ENCODE measurements around the gene RBPMS2.
"Not testable (repeated sequence)": the region's sequence is repeated elsewhere in the genome, so short reads cannot be mapped to it uniquely, and the experiment has no call there.

Gene RBPMS2

GRCh38 chr15:64754663-64755426, 20.5 kb downstream of the RBPMS2 start:
- DNase-seq, result no peak

GRCh38 chr15:64753480-64754185, 21.8 kb downstream of the RBPMS2 start:
- no peak for DNase-seq

GRCh38 chr15:64751464-64751863, 23.9 kb downstream of the RBPMS2 start:
- DNase-seq, result no peak

- DNase-seq, result peak in 2 of 51 donors; percentile 8 to 28
These were observed 25.3 kb downstream of the RBPMS2 start for GRCh38 chr15:64749999-64750657.

- no peak for DNase-seq
These were observed 26.2 kb downstream of the RBPMS2 start for GRCh38 chr15:64749167-64749566.

GRCh38 chr15:64748251-64748650, 27.1 kb downstream of the RBPMS2 start:
- no peak for DNase-seq

- DNase-seq, result no peak
These were observed 27.8 kb downstream of the RBPMS2 start for GRCh38 chr15:64747578-64747977.

GRCh38 chr15:64746921-64747320, 28.5 kb downstream of the RBPMS2 start:
- no peak for DNase-seq

GRCh38 chr15:64746356-64746755, 29.0 kb downstream of the RBPMS2 start:
- DNase-seq, result no peak

GRCh38 chr15:64743691-64744090, 31.7 kb downstream of the RBPMS2 start:
- DNase-seq, result no peak

GRCh38 chr15:64742921-64743320, 32.5 kb downstream of the RBPMS2 start:
- DNase-seq, result no peak

- DNase-seq, result no peak
These were observed 33.0 kb downstream of the RBPMS2 start for GRCh38 chr15:64742385-64742784.

GRCh38 chr15:64741708-64742107, 33.7 kb downstream of the RBPMS2 start:
- not testable (repeated sequence) for DNase-seq

- DNase-seq, result peak in 1 of 51 donors; percentile 7
These were observed 34.8 kb downstream of the RBPMS2 start for GRCh38 chr15:64740311-64741170.

GRCh38 chr15:64739577-64740143, 35.7 kb downstream of the RBPMS2 start:
- DNase-seq, result no peak

GRCh38 chr15:64739156-64739555, 36.2 kb downstream of the RBPMS2 start:
- DNase-seq, result no peak

- no peak for DNase-seq
These were observed 36.9 kb downstream of the RBPMS2 start for GRCh38 chr15:64738226-64739095.

- no peak for DNase-seq
These were observed 43.1 kb downstream of the RBPMS2 start for GRCh38 chr15:64732156-64732860.

GRCh38 chr15:64731805-64732151, 43.6 kb downstream of the RBPMS2 start:
- DNase-seq, result no peak

Measured in hypothalamus (tissue), 51 donors.